AG09309 (cell line): ENCODE results near the gene TLCD3B.
A peak's percentile ranks its signal among the peaks of the same experiment; 100 is the strongest.

Experiments used
- DNase-seq: peaks from one replicate; pipeline ENCODE4 v3.0.0-alpha.2; 2010; ENCODE audit warnings: low read depth
- H3K4me3 ChIP-seq: 2 replicates; pipeline ENCODE4 v1.5.1; 2011; ENCODE audit warnings: mild to moderate bottlenecking, low read depth, low read length, moderate library complexity; ENCODE audit not compliant: control insufficient read depth
- TF ChIP-seq, protein P1 (sequence below): IDR thresholded peaks from 2 replicates; pipeline ENCODE4 v1.5.1; 2011; ENCODE audit warnings: mild to moderate bottlenecking, low read depth, low read length, inconsistent platforms; ENCODE audit not compliant: insufficient read depth, control insufficient read depth; ENCODE audit errors: missing control alignments

TLCD3B gene

DNA sequence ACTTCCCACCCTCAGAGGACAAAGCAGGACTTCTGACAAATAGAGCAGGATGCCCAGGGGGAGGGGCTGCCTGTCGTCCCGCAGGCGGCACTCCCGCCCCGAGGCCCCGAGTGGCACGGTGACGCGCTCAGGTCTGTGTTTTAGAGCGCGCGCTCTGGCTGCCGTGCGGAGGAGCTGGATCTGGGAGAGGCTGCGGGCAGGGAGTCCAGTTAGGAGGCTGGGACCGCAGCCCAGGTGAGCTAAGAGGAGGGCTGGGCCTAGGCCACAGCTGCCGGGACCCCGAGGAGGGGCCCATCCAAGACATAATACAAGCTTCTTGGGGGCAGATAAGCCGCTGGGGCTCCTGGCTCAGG lies 26.7 kb downstream of the TLCD3B start:
- TF ChIP-seq, protein P1, sequence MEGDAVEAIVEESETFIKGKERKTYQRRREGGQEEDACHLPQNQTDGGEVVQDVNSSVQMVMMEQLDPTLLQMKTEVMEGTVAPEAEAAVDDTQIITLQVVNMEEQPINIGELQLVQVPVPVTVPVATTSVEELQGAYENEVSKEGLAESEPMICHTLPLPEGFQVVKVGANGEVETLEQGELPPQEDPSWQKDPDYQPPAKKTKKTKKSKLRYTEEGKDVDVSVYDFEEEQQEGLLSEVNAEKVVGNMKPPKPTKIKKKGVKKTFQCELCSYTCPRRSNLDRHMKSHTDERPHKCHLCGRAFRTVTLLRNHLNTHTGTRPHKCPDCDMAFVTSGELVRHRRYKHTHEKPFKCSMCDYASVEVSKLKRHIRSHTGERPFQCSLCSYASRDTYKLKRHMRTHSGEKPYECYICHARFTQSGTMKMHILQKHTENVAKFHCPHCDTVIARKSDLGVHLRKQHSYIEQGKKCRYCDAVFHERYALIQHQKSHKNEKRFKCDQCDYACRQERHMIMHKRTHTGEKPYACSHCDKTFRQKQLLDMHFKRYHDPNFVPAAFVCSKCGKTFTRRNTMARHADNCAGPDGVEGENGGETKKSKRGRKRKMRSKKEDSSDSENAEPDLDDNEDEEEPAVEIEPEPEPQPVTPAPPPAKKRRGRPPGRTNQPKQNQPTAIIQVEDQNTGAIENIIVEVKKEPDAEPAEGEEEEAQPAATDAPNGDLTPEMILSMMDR, result no peak
- no peak overlapping the region for H3K4me3 ChIP-seq
- DNase-seq, result no peak

DNA sequence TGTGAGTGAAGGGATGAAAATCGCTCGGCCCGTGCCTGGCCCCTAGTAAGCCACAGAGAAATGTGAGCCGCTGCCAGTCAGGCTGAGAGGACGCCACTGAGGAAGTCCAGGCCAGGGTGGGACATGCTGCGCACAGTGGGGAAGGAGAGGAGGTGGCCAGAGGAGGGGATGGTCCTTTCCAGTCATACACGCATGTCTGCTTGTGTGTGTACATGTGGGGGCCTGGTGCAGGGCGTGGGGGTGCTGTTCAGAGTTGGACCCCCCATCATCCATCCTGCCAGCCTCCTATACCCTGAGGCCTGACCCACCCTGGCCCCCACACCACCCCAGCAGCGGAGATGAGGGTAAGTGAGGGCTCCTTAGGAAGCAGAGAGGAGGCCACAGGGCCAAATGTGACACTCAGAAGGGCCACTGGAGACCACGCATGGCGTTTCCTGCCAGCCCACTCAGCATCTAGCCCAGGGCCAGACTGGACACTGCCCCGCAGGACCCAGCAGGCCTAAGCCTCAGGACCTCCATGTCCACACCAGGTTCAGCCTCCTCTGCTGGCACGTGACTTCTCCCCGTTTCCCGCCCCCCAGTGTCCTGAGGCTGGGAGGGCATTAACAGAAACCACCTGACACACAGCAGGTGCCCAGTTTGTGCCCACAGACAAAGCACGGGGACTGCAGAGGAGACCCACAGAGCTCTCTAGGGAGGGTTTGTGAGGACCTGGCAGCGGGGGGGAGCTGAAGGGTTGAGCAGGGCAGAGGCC lies 27.2 kb downstream of the TLCD3B start:
- H3K4me3 ChIP-seq, result no peak overlapping the region
- no peak for DNase-seq

DNA sequence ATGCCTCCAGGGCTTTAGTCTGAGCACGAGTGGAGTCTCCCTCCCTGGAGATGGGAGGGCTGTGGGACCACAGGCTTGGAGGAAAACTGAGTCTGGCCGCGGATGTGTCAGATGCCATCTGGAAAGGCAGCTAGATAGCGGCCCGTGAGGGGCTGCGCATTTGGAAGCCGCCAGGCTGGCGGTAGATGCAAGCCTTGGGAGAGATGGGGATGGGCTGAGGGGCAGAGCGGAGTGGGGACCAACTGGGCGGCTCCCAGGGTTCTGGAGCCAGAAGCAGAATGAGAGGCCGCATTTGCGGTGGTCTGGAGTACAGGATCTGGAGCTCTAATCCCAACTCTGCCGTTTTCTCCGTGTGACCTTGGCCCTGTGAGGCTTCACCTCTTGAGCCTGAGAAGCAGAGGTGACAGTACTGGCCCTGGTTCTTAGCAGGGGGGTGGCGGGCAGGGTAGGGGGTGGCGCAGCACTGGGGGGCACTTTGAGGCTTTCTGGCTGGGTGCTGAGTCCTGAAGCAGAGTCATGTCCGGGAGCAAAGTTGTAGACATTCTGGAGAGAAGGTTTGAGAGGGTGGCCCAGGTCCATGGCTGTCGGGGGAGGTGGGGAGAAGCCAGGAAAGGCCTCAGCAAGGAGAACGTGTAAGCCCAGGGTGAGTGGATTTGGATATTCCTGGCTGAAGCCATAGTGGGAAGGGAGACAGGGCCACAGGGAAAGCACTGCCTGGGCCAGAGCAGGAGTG lies 28.3 kb downstream of the TLCD3B start:
- H3K4me3 ChIP-seq, result no peak overlapping the region
- TF ChIP-seq, protein P1, result no peak
- DNase-seq, result no peak

More for the DNA sequence above, 27.2 kb downstream of the TLCD3B start:
- TF ChIP-seq, protein P1, result no peak

DNA sequence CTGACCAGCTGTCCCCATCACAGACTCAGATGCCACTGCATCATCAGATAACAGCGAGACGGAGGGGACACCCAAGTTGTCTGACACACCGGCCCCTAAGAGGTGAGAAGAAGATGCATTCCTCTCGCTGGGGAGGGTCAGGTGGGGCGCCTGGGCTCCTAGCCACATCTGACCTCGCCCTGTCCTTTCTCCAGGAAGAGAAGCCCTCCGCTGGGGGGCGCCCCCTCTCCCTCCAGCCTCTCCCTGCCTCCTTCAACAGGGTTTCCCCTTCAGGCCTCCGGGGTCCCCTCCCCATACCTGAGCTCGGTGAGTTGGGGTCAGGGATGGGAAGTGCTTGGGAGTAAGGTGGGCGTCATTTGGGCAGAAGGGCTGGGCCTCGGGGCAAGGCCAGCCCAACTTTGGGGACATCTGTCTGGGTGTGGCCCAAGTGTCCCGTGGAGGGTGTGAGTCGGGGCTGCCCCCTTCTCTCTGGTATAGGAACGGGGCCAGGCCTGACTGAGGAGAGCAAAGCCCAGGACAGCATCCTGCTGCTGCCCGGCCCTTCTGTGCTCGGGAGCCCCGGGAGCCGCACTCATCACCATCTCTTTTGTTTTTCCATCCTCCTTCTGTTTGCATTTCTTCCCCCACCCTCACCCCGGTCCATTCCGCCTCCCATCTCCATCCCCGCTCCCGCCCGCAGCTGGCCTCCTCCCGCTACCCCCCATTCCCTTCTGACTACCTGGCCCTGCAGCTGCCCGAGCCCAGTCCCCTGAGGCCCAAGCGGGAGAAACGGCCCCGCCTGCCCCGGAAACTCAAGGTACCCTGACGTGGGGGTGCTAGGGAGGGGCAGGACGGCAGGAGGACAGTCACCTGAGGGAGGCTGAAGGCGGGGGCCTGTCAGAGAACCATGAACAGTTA lies 30.1 kb downstream of the TLCD3B start:
- no peak for DNase-seq
- TF ChIP-seq, protein P1, result peak; percentile 12
- no peak overlapping the region for H3K4me3 ChIP-seq

DNA sequence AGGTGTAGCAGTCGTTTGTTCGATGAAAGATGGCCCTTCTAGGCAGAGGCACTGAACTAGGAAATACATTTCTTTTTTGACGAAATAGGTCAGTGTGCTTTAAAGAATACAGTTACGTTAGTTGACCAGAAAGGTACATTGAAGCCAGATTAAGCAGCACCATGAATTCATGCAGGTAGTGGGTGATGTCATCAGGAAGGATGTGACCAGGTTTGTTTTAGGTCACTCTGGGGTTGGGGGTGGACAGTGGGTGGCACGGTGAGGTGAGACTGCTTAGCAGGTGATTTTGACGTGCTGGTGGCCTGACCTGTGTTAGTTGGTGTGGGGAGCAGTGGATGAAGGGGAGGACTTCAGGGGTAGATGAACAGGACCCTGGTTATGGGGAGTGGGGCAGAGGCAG lies 31.5 kb downstream of the TLCD3B start:
- DNase-seq, result no peak
- TF ChIP-seq, protein P1, result no peak
- no peak overlapping the region for H3K4me3 ChIP-seq

DNA sequence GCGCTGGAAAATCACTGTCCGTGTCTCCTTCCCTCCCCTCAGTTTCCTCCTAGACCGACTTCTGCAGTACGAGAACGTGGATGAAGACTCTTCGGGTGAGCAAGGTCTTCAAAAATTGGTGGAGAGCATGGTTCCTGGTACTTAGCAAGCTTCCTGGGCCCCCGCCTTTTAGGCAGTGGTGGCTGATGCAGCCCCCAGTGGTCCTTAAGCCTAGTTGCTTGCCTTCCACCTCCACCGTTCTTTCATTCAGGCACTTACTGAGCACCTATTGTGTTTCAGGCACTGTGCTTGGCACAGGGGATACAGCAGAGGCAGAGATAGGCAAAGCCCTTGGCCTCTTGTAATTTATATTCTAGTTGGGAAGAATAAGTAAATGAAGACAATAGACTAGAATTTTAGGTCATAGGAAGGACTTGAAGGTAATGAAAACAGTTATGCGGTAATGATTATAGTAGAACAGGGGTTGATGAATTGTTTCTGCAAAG lies 34.3 kb downstream of the TLCD3B start:
- H3K4me3 ChIP-seq, result peak overlapping the region; percentile 98
- DNase-seq, result no peak
- TF ChIP-seq, protein P1, result no peak
